ENCODE data around the gene CHCHD10.

DNA sequence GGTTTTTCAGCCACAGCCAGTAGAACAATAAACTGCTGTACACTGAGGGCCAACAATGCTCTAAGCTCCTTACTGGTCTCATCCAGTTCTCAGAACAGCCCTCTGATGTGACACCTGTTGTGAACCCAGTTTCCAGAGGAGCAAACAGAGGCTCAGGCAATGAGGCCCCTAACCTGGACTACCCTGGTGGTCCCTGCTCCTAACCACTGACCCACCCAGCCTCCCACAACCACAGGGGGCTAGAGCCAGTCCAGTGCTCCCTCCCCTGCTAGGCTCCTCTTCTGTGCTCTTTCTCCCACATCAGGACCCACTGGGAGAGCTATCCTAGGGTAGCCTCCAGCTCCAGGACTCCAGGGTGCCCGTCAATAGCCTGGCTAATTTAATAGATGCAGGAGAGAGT, 14.9 kb upstream of the CHCHD10 start:
- TF ChIP-seq, protein P1, sequence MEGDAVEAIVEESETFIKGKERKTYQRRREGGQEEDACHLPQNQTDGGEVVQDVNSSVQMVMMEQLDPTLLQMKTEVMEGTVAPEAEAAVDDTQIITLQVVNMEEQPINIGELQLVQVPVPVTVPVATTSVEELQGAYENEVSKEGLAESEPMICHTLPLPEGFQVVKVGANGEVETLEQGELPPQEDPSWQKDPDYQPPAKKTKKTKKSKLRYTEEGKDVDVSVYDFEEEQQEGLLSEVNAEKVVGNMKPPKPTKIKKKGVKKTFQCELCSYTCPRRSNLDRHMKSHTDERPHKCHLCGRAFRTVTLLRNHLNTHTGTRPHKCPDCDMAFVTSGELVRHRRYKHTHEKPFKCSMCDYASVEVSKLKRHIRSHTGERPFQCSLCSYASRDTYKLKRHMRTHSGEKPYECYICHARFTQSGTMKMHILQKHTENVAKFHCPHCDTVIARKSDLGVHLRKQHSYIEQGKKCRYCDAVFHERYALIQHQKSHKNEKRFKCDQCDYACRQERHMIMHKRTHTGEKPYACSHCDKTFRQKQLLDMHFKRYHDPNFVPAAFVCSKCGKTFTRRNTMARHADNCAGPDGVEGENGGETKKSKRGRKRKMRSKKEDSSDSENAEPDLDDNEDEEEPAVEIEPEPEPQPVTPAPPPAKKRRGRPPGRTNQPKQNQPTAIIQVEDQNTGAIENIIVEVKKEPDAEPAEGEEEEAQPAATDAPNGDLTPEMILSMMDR (conservative IDR thresholded peaks at IDR 0.05; ENCODE audit: low read depth, low read length): no peak
- TF ChIP-seq, protein P2, sequence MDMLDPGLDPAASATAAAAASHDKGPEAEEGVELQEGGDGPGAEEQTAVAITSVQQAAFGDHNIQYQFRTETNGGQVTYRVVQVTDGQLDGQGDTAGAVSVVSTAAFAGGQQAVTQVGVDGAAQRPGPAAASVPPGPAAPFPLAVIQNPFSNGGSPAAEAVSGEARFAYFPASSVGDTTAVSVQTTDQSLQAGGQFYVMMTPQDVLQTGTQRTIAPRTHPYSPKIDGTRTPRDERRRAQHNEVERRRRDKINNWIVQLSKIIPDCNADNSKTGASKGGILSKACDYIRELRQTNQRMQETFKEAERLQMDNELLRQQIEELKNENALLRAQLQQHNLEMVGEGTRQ (IDR thresholded peaks at IDR 0.05; ENCODE audit: low read depth, low read length): no peak
- no peak for TF ChIP-seq SMC3 (IDR thresholded peaks at IDR 0.05; ENCODE audit: low read depth, low read length)
- no peak for TF ChIP-seq RCOR1 (IDR thresholded peaks at IDR 0.05; ENCODE audit: insufficient replicate concordance, low read length)
- no peak for TF ChIP-seq POLR2A (IDR thresholded peaks at IDR 0.05; ENCODE audit: low read depth, low read length)
- TF ChIP-seq RAD21 (IDR thresholded peaks at IDR 0.05; ENCODE audit: low read length): no peak
- no peak for TF ChIP-seq RFX5 (IDR thresholded peaks at IDR 0.05; ENCODE audit: low read depth, low read length)
- no peak for TF ChIP-seq MAZ (IDR thresholded peaks at IDR 0.05; ENCODE audit: borderline replicate concordance, low read depth, low read length)

All from IMR-90 (cell line).